IMR-90 (cell line): ENCODE measurements around the gene PPM1A.

ENCODE experiments used
- BHLHE40 ChIP-seq: fragments of 150-350 bp; IDR thresholded peaks from 2 replicates; pipeline ENCODE4 v1.6.1; 2016; ENCODE audit warnings: mild to moderate bottlenecking, low read depth, low read length
- CEBPB ChIP-seq: IDR thresholded peaks from 2 replicates; pipeline ENCODE4 v1.6.1; 2012; ENCODE audit warnings: low read depth, low read length, improper control_type of control experiment
- CHD1 ChIP-seq: IDR thresholded peaks from 2 replicates; pipeline ENCODE4 v1.6.1; 2012; ENCODE audit warnings: low read depth, low read length, improper control_type of control experiment
- ELK1 ChIP-seq: fragments of 150-350 bp; IDR thresholded peaks from 2 replicates; pipeline ENCODE4 v1.6.1; 2016; ENCODE audit warnings: low read depth, mild to moderate bottlenecking, low read length, moderate library complexity, borderline replicate concordance
- FOS ChIP-seq: fragments of 150-350 bp; IDR thresholded peaks from 2 replicates; pipeline ENCODE4 v1.6.1; 2016; ENCODE audit warnings: low read depth, low read length
- MAFK ChIP-seq: IDR thresholded peaks from 2 replicates; pipeline ENCODE4 v1.6.1; 2012; ENCODE audit warnings: low read depth, low read length, improper control_type of control experiment
- MAZ ChIP-seq: IDR thresholded peaks from 2 replicates; pipeline ENCODE4 v1.6.1; 2012; ENCODE audit warnings: low read depth, mild to moderate bottlenecking, low read length, improper control_type of control experiment, moderate library complexity, borderline replicate concordance
- MXI1 ChIP-seq: IDR thresholded peaks from 2 replicates; pipeline ENCODE4 v1.6.1; 2012; ENCODE audit warnings: low read depth, mild to moderate bottlenecking, low read length, moderate library complexity, borderline replicate concordance
- NFE2L2 ChIP-seq: fragments of 150-350 bp; IDR thresholded peaks from 2 replicates; pipeline ENCODE4 v1.6.1; 2016; ENCODE audit warnings: low read depth, mild to moderate bottlenecking, low read length
- POLR2A ChIP-seq: IDR thresholded peaks from 2 replicates; pipeline ENCODE4 v1.6.1; 2012; ENCODE audit warnings: mild to moderate bottlenecking, low read depth, low read length
- RAD21 ChIP-seq: IDR thresholded peaks from 2 replicates; pipeline ENCODE4 v1.6.1; 2012; ENCODE audit warnings: low read length, improper control_type of control experiment
- SMC3 ChIP-seq: fragments of 150-350 bp; IDR thresholded peaks from 2 replicates; pipeline ENCODE4 v1.6.1; 2016; ENCODE audit warnings: low read depth, mild to moderate bottlenecking, antibody characterized with exemption, low read length, moderate library complexity
- TF ChIP-seq, protein P1 (sequence below): conservative IDR thresholded peaks from 2 replicates; pipeline ENCODE4 v1.5.1; 2012; ENCODE audit warnings: mild to moderate bottlenecking, low read depth, low read length, improper control_type of control experiment
- TF ChIP-seq, protein P2 (sequence below): fragments of 150-350 bp; IDR thresholded peaks from 2 replicates; pipeline ENCODE4 v1.6.1; 2017; ENCODE audit warnings: mild to moderate bottlenecking, antibody characterized with exemption, low read length, low read depth

GRCh38 chr14:60317609-60318008 lies 68.6 kb downstream of the PPM1A start:
- TF ChIP-seq, protein P1, sequence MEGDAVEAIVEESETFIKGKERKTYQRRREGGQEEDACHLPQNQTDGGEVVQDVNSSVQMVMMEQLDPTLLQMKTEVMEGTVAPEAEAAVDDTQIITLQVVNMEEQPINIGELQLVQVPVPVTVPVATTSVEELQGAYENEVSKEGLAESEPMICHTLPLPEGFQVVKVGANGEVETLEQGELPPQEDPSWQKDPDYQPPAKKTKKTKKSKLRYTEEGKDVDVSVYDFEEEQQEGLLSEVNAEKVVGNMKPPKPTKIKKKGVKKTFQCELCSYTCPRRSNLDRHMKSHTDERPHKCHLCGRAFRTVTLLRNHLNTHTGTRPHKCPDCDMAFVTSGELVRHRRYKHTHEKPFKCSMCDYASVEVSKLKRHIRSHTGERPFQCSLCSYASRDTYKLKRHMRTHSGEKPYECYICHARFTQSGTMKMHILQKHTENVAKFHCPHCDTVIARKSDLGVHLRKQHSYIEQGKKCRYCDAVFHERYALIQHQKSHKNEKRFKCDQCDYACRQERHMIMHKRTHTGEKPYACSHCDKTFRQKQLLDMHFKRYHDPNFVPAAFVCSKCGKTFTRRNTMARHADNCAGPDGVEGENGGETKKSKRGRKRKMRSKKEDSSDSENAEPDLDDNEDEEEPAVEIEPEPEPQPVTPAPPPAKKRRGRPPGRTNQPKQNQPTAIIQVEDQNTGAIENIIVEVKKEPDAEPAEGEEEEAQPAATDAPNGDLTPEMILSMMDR, result no peak
- no peak for TF ChIP-seq POLR2A
- TF ChIP-seq, protein P2, sequence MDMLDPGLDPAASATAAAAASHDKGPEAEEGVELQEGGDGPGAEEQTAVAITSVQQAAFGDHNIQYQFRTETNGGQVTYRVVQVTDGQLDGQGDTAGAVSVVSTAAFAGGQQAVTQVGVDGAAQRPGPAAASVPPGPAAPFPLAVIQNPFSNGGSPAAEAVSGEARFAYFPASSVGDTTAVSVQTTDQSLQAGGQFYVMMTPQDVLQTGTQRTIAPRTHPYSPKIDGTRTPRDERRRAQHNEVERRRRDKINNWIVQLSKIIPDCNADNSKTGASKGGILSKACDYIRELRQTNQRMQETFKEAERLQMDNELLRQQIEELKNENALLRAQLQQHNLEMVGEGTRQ, result no peak
- TF ChIP-seq MXI1, result no peak
- TF ChIP-seq MAFK, result no peak
- no peak for TF ChIP-seq CHD1
- TF ChIP-seq CEBPB, result no peak
- TF ChIP-seq FOS, result no peak
- no peak for TF ChIP-seq SMC3
- TF ChIP-seq ELK1, result no peak
- no peak for TF ChIP-seq BHLHE40
- TF ChIP-seq NFE2L2, result no peak
- no peak for TF ChIP-seq MAZ
- no peak for TF ChIP-seq RAD21
